Kidney epithelial cell (primary cell): Measurements from ENCODE around the gene ZNF407. TPM values are rescaled to one million over a fixed set of nuclear protein-coding genes. Genes with fewer than 3 reads are reported as not detected.

Source experiments
- DNase-seq: peaks from one replicate; pipeline ENCODE4 v3.0.0-alpha.2; 2010; ENCODE audit warnings: low read depth
- H3K27me3 ChIP-seq: 2 replicates; pipeline ENCODE4 v1.6.0; 2011; ENCODE audit warnings: low read length; ENCODE audit not compliant: control insufficient read depth, insufficient read depth
- H3K36me3 ChIP-seq: 2 replicates; pipeline ENCODE4 v1.5.1; 2011; ENCODE audit warnings: low read length; ENCODE audit not compliant: control insufficient read depth, insufficient read depth
- H3K4me3 ChIP-seq: 2 replicates; pipeline ENCODE4 v1.5.1; 2011; ENCODE audit warnings: low read depth, mild to moderate bottlenecking, control low read depth, low read length
- total RNA-seq: library from RNA; depleted of rRNA; stranded (reverse); fragments of >200 nt; gene quantifications from 2 replicates; pipeline ENCODE4 v1.2.3, GENCODE V29; 2015
- TF ChIP-seq, protein P1 (sequence below): IDR thresholded peaks from 2 replicates; pipeline ENCODE4 v1.5.1; 2011; ENCODE audit warnings: mild to moderate bottlenecking, moderate library complexity, low read length, control low read depth, inconsistent platforms; ENCODE audit not compliant: insufficient read depth, poor library complexity, severe bottlenecking

ZNF407 gene
- total RNA-seq, 1 donor from 2014 or later, result 8.2 TPM

DNA sequence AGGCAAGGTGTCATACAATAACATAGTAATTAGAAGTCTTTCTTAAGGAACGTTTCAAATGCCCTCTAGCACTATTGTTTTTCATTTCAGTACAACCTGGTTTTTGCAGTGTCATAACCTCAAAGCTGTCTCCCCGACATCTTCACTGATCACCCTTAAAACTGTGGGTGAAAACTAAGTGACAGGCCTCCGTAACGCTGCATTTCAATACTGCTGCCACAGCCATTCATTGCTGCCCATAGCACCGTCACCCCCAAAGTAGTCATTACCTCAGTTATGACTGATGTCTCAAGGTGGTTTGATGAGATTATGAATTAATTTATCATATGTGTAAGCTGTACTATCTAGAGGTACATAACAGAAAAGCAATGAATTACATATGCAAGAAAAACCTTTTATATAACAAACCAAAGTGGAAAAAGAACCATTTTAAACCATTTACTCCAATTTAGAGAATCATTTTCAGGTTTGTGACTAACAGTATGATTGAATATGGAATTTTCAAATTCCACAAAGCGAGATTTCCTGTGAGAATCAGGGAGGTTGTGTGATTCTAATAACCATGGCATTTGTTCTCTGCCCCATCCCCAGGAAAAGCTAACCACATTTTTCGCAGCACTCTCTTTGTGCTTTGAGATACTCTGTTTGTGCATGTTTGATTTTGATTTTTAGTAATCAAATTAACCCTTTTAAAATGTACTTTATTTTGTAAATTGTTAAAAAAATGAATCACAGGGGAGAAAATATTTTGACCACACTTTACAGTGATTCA lies 348.3 kb downstream of the ZNF407 start:
- no peak for DNase-seq
- TF ChIP-seq, protein P1, sequence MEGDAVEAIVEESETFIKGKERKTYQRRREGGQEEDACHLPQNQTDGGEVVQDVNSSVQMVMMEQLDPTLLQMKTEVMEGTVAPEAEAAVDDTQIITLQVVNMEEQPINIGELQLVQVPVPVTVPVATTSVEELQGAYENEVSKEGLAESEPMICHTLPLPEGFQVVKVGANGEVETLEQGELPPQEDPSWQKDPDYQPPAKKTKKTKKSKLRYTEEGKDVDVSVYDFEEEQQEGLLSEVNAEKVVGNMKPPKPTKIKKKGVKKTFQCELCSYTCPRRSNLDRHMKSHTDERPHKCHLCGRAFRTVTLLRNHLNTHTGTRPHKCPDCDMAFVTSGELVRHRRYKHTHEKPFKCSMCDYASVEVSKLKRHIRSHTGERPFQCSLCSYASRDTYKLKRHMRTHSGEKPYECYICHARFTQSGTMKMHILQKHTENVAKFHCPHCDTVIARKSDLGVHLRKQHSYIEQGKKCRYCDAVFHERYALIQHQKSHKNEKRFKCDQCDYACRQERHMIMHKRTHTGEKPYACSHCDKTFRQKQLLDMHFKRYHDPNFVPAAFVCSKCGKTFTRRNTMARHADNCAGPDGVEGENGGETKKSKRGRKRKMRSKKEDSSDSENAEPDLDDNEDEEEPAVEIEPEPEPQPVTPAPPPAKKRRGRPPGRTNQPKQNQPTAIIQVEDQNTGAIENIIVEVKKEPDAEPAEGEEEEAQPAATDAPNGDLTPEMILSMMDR, result no peak
- H3K36me3 ChIP-seq, result no peaks in the 10 kb centered on the region
- no peak overlapping the region for H3K4me3 ChIP-seq
- H3K27me3 ChIP-seq, result no peaks in the 10 kb centered on the region

DNA sequence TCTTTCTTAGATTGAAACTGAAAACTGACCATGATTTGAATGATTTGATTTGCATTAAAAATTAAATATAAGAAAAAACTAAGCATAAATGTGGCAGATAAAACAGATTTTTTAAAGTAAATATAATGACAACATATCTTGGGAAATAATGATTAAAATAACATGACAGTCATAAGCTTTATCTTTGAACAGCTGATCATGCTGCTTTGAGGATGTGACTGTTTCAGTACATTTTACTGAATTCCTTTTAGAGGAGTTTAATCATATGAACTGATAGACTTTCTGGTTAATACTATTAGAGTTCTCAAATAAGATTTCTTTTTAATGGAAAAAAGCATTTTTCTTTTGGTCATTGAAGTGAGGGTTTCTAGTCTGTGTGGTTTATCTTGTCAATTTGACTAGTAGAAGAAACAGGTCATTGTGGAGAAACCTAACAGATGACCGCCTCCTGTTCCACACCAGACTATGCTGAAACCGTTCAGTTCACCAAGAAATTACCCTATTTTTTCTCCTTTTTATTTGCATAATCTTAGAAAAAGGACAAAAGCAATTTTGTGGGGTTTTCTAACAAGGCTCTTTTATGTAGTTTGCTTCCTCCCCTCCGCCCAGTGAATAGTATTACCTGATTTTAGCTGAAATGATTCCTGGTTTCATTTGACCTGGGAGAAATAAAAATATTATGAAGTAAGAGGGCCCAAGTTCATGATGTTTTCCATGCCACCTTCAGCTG lies 349.1 kb downstream of the ZNF407 start:
- DNase-seq, result no peak
- TF ChIP-seq, protein P1, result no peak
- H3K27me3 ChIP-seq, result no peaks in the 10 kb centered on the region
- H3K36me3 ChIP-seq, result no peaks in the 10 kb centered on the region
- H3K4me3 ChIP-seq, result no peak overlapping the region

DNA sequence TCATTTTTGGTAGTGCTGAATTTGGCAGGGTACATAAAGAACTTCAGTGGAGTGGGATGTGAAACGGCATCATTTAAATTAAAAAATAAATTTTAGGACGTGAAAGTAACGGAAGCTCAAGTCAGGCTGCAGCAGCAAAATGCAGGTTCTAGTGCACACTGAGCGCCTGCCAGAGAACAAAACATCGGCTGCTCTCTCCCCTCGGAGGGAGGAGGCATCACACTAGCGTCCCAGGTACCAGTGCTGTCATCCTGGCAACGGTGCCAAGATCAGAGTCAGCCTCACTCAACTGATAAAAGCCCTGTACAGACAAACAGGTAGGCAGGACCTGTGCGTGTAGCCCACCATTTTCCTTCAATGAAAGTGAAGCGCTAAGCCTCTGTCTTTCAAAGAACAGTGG lies 349.7 kb downstream of the ZNF407 start:
- TF ChIP-seq, protein P1, result no peak
- no peak overlapping the region for H3K4me3 ChIP-seq
- H3K36me3 ChIP-seq, result no peaks in the 10 kb centered on the region
- no peaks in the 10 kb centered on the region for H3K27me3 ChIP-seq
- no peak for DNase-seq

DNA sequence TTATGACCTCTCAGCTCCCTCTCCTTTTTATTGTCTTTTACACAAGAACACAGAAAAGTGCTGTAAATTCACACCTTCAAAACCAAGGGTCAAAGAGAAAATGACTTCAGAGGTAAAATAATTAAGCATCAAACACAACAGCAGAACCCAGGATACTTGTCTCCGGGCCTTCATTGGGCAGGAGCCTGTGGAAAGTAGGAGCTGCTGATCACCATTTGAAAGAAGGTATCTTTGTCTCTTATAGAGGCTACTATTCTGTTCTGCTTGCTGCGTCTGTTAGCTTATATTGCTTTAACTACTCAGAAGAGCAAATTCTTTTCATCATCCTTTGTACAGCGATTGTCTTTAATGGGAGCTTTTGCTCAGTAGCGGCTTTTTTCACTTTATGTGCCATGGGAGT lies 350.2 kb downstream of the ZNF407 start:
- H3K4me3 ChIP-seq, result no peak overlapping the region
- H3K27me3 ChIP-seq, result no peaks in the 10 kb centered on the region
- DNase-seq, result no peak
- H3K36me3 ChIP-seq, result no peaks in the 10 kb centered on the region
- TF ChIP-seq, protein P1, result no peak

DNA sequence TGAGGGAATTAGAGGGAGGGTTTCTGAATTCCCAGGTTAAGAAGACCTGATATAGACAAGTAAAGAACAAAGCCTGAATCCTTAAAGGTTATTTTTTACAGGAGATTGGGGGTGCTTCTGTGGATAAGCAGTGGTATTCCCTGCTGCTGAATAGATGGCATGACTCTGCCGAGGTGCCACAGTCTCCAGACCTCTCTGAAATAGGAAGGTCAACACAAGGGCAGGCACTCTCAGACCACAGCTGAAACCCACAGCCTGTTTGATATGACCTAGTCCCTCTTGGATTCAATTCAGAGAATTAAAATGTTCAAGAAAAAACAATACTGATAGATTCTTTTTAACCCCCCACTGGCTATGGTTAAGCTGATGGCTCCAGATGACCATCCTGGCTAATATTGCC lies 351.9 kb downstream of the ZNF407 start:
- no peak for DNase-seq
- Histone ChIP-seq H3K4me3 (no peak overlapping the region), H3K27me3 (no peaks in the 10 kb centered on the region), H3K36me3 (no peaks in the 10 kb centered on the region)
- TF ChIP-seq, protein P1, result no peak
